GM23338 (cell line): ENCODE results near the gene IFT43. TPM values are rescaled to one million over a fixed set of nuclear protein-coding genes. Genes with fewer than 3 reads are reported as not detected.
A peak's percentile ranks its signal among the peaks of the same experiment; 100 is the strongest.

Experiments
- ATAC-seq: fragments of 200-7000 bp; cut with Tn5 transposase; 3 replicates; pipeline ENCODE4 v1.9.1; 2020
- DNase-seq: peaks from one replicate; pipeline ENCODE4 v3.0.0-alpha.2; 2015; ENCODE audit warnings: low spot score
- H2AFZ ChIP-seq: fragments of 200-600 bp; sonication (generic); 2 replicates; pipeline ENCODE4 v1.8.0; 2016; ENCODE audit warnings: antibody characterized with exemption, mild to moderate bottlenecking, moderate library complexity
- H3F3A ChIP-seq: fragments of 200-600 bp; sonication (generic); replicated peaks from 2 replicates; pipeline ENCODE4 v1.8.0; 2017; ENCODE audit warnings: antibody characterized with exemption, mixed run types, low read depth
- H3K27ac ChIP-seq: fragments of 200-600 bp; sonication (generic); 2 replicates; pipeline ENCODE4 v1.6.1; 2016; ENCODE audit warnings: low read depth
- H3K27me3 ChIP-seq: fragments of 200-600 bp; sonication (generic); 2 replicates; pipeline ENCODE4 v1.8.0; 2016; ENCODE audit warnings: mild to moderate bottlenecking, mixed run types, moderate library complexity; ENCODE audit not compliant: insufficient read depth
- H3K36me3 ChIP-seq: fragments of 200-600 bp; sonication (generic); 2 replicates; pipeline ENCODE4 v1.8.0; 2016; ENCODE audit warnings: mild to moderate bottlenecking; ENCODE audit not compliant: insufficient read depth
- H3K4me1 ChIP-seq: fragments of 200-600 bp; sonication (generic); 2 replicates; pipeline ENCODE4 v1.8.0; 2016; ENCODE audit warnings: mild to moderate bottlenecking, moderate library complexity; ENCODE audit not compliant: insufficient read depth
- H3K4me2 ChIP-seq: fragments of 200-600 bp; sonication (generic); 2 replicates; pipeline ENCODE4 v1.7.1; 2017; ENCODE audit warnings: mixed run types
- H3K4me3 ChIP-seq: fragments of 200-600 bp; sonication (generic); 2 replicates; pipeline ENCODE4 v1.6.1; 2016; ENCODE audit warnings: mixed run types
- H3K79me2 ChIP-seq: fragments of 200-600 bp; sonication (generic); replicated peaks from 2 replicates; pipeline ENCODE4 v1.8.0; 2017; ENCODE audit warnings: mild to moderate bottlenecking; ENCODE audit not compliant: insufficient read depth
- H3K9me2 ChIP-seq: fragments of 200-600 bp; sonication (generic); 2 replicates; pipeline ENCODE4 v1.8.0; 2017; ENCODE audit not compliant: insufficient read depth
- H4K20me1 ChIP-seq: fragments of 200-600 bp; sonication (generic); replicated peaks from 2 replicates; pipeline ENCODE4 v1.8.0; 2017; ENCODE audit warnings: mild to moderate bottlenecking; ENCODE audit not compliant: insufficient read depth
- H3K27ac Mint-ChIP-seq: 2 replicates; pipeline ENCODE4 v1.8.0; 2020; ENCODE audit warnings: inconsistent platforms, mild to moderate bottlenecking, moderate library complexity, mixed read lengths
- H3K27me3 Mint-ChIP-seq: 3 replicates; pipeline ENCODE4 v1.8.0; 2022; ENCODE audit warnings: low read depth, mild to moderate bottlenecking, moderate library complexity, mixed read lengths, inconsistent platforms; ENCODE audit not compliant: insufficient read depth, poor library complexity
- H3K36me3 Mint-ChIP-seq: 3 replicates; pipeline ENCODE4 v1.8.0; 2021; ENCODE audit warnings: low read depth, mild to moderate bottlenecking, inconsistent platforms, moderate library complexity, mixed read lengths
- H3K4me1 Mint-ChIP-seq: 3 replicates; pipeline ENCODE4 v1.8.0; 2020; ENCODE audit warnings: mild to moderate bottlenecking, inconsistent platforms, mixed read lengths
- H3K4me3 Mint-ChIP-seq: 3 replicates; pipeline ENCODE4 v1.8.0; 2021; ENCODE audit warnings: moderate library complexity, mild to moderate bottlenecking, inconsistent platforms, mixed read lengths
- H3K9me3 Mint-ChIP-seq: 3 replicates; pipeline ENCODE4 v1.8.0; 2020; ENCODE audit warnings: moderate library complexity, mild to moderate bottlenecking, inconsistent platforms, mixed read lengths
- CREB1 ChIP-seq: fragments of 250-450 bp; sonication (Bioruptor Pico); IDR thresholded peaks from 2 replicates; pipeline ENCODE4 v1.5.0; 2020; ENCODE audit warnings: low read depth, mild to moderate bottlenecking, moderate library complexity
- EZH2 ChIP-seq: fragments of 200-600 bp; sonication (generic); IDR thresholded peaks from one replicate; pipeline ENCODE4 v1.8.0; 2017; ENCODE audit warnings: antibody characterized with exemption, mild to moderate bottlenecking, low read depth; ENCODE audit not compliant: unreplicated experiment
- EZH2phosphoT487 ChIP-seq: fragments of 200-600 bp; sonication (generic); IDR thresholded peaks from one replicate; pipeline ENCODE4 v1.8.1; 2018; ENCODE audit warnings: antibody characterized with exemption; ENCODE audit not compliant: unreplicated experiment
- JUNB ChIP-seq: IDR thresholded peaks from one replicate; pipeline ENCODE4 v1.6.1; 2016; ENCODE audit warnings: antibody characterized with exemption; ENCODE audit not compliant: unreplicated experiment
- NANOG ChIP-seq: IDR thresholded peaks from 2 replicates; pipeline ENCODE4 v1.6.1; 2016; ENCODE audit warnings: antibody characterized with exemption, borderline replicate concordance
- POLR2AphosphoS5 ChIP-seq: IDR thresholded peaks from 2 replicates; pipeline ENCODE4 v1.6.1; 2016; ENCODE audit warnings: antibody characterized with exemption, low read depth
- REST ChIP-seq: IDR thresholded peaks from one replicate; pipeline ENCODE4 v1.6.1; 2018; ENCODE audit warnings: antibody characterized with exemption; ENCODE audit not compliant: unreplicated experiment
- STAT1 ChIP-seq: IDR thresholded peaks from one replicate; pipeline ENCODE4 v1.6.1; 2016; ENCODE audit warnings: antibody characterized with exemption; ENCODE audit not compliant: unreplicated experiment
- ZNF114 ChIP-seq: fragments of 250-450 bp; sonication (Bioruptor Pico); IDR thresholded peaks from 2 replicates; pipeline ENCODE4 v1.5.0; 2020; ENCODE audit warnings: mild to moderate bottlenecking, moderate library complexity
- ZNF331 ChIP-seq: fragments of 250-450 bp; sonication (Bioruptor Pico); IDR thresholded peaks from 2 replicates; pipeline ENCODE4 v1.5.0; 2020; ENCODE audit warnings: low read depth, mild to moderate bottlenecking, moderate library complexity
- polyA plus RNA-seq: library from polyadenylated mRNA; unstranded; fragments of >200 nt; fragmentation: Nextera tagmentation; extraction: Ambion mirVana; gene quantifications from 2 replicates; pipeline ENCODE4 v1.2.1, GENCODE V29; 2016
- total RNA-seq: library from RNA; depleted of rRNA; stranded (reverse); fragments of >200 nt; shearing (Covaris generic); gene quantifications from 2 replicates; pipeline ENCODE4 v1.2.3, GENCODE V29; 2014
- TF ChIP-seq, protein P1 (sequence below), 2 experiments: fragments of 200-600 bp in 1 of 2; sonication (generic) in 1 of 2; conservative IDR thresholded peaks; 2 replicates each; pipeline versions ENCODE4 v1.5.1 to v1.6.1; 2016 to 2017; ENCODE audit warnings: antibody characterized with exemption in 2 of 2, low read depth in 2 of 2, mild to moderate bottlenecking in 2 of 2, moderate library complexity in 1 of 2
- TF ChIP-seq, protein P2 (sequence below): IDR thresholded peaks from 2 replicates; pipeline ENCODE4 v1.6.1; 2016; ENCODE audit warnings: antibody characterized with exemption
- TF ChIP-seq, protein P3 (sequence below): fragments of 250-450 bp; sonication (Bioruptor Pico); IDR thresholded peaks from 2 replicates; pipeline ENCODE4 v1.5.0; 2020; ENCODE audit warnings: mild to moderate bottlenecking, moderate library complexity

The IFT43 gene
- total and polyA plus RNA-seq, 2 experiments from 2014 or later, result 21.5 to 43.1 TPM

DNA sequence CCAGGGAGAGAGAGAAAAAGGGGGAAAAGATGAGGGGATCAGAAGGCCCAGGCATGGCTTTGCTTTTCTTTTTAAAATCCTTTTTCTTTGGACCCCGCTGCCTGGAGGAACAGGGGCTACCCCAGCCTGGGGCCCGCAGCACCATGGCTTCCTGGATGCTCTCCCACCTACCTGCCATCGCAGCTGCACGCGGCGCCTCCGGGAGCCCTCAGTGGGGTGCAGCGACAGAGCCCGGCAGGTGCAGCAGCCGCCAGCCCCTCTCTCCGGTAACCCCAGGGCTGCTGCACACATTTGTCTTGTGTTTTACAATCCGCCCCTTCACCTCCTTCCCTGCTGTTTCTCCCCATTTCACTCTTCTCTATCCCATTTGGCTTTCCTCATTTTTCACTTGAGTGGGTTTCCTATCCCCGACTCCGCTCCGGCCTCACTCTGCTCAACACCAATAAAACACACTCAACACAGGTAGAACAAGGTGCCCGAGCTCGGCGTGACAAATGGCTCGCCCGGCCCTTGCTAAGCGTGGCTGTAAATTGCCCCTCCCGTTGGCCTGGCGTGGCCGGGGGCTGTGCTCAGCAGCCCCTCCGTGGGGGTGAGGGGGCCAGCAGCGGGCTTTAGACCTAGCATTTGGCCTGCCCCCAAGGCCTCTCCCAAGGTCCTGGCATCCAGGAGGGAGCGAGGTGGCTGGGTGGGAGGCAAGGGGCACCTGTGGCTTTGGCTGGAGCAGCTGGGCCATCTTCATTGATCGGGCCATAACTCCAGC, 113.5 kb downstream of the IFT43 start:
- TF ChIP-seq ZNF331 (CRISPR knock-in tag) (no peak), EZH2phosphoT487 (no peak), POLR2AphosphoS5 (no peak), REST (no peak), EZH2 (no peak), STAT1 (no peak), ZNF114 (CRISPR knock-in tag) (no peak), NANOG (no peak), CREB1 (no peak), JUNB (no peak)
- TF ChIP-seq, protein P1, sequence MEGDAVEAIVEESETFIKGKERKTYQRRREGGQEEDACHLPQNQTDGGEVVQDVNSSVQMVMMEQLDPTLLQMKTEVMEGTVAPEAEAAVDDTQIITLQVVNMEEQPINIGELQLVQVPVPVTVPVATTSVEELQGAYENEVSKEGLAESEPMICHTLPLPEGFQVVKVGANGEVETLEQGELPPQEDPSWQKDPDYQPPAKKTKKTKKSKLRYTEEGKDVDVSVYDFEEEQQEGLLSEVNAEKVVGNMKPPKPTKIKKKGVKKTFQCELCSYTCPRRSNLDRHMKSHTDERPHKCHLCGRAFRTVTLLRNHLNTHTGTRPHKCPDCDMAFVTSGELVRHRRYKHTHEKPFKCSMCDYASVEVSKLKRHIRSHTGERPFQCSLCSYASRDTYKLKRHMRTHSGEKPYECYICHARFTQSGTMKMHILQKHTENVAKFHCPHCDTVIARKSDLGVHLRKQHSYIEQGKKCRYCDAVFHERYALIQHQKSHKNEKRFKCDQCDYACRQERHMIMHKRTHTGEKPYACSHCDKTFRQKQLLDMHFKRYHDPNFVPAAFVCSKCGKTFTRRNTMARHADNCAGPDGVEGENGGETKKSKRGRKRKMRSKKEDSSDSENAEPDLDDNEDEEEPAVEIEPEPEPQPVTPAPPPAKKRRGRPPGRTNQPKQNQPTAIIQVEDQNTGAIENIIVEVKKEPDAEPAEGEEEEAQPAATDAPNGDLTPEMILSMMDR (conservative IDR thresholded peaks at IDR 0.05; ENCODE audit: low read depth in 2 of 2), result no peak
- TF ChIP-seq, protein P2, sequence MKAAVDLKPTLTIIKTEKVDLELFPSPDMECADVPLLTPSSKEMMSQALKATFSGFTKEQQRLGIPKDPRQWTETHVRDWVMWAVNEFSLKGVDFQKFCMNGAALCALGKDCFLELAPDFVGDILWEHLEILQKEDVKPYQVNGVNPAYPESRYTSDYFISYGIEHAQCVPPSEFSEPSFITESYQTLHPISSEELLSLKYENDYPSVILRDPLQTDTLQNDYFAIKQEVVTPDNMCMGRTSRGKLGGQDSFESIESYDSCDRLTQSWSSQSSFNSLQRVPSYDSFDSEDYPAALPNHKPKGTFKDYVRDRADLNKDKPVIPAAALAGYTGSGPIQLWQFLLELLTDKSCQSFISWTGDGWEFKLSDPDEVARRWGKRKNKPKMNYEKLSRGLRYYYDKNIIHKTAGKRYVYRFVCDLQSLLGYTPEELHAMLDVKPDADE, result no peak
- TF ChIP-seq, protein P3, sequence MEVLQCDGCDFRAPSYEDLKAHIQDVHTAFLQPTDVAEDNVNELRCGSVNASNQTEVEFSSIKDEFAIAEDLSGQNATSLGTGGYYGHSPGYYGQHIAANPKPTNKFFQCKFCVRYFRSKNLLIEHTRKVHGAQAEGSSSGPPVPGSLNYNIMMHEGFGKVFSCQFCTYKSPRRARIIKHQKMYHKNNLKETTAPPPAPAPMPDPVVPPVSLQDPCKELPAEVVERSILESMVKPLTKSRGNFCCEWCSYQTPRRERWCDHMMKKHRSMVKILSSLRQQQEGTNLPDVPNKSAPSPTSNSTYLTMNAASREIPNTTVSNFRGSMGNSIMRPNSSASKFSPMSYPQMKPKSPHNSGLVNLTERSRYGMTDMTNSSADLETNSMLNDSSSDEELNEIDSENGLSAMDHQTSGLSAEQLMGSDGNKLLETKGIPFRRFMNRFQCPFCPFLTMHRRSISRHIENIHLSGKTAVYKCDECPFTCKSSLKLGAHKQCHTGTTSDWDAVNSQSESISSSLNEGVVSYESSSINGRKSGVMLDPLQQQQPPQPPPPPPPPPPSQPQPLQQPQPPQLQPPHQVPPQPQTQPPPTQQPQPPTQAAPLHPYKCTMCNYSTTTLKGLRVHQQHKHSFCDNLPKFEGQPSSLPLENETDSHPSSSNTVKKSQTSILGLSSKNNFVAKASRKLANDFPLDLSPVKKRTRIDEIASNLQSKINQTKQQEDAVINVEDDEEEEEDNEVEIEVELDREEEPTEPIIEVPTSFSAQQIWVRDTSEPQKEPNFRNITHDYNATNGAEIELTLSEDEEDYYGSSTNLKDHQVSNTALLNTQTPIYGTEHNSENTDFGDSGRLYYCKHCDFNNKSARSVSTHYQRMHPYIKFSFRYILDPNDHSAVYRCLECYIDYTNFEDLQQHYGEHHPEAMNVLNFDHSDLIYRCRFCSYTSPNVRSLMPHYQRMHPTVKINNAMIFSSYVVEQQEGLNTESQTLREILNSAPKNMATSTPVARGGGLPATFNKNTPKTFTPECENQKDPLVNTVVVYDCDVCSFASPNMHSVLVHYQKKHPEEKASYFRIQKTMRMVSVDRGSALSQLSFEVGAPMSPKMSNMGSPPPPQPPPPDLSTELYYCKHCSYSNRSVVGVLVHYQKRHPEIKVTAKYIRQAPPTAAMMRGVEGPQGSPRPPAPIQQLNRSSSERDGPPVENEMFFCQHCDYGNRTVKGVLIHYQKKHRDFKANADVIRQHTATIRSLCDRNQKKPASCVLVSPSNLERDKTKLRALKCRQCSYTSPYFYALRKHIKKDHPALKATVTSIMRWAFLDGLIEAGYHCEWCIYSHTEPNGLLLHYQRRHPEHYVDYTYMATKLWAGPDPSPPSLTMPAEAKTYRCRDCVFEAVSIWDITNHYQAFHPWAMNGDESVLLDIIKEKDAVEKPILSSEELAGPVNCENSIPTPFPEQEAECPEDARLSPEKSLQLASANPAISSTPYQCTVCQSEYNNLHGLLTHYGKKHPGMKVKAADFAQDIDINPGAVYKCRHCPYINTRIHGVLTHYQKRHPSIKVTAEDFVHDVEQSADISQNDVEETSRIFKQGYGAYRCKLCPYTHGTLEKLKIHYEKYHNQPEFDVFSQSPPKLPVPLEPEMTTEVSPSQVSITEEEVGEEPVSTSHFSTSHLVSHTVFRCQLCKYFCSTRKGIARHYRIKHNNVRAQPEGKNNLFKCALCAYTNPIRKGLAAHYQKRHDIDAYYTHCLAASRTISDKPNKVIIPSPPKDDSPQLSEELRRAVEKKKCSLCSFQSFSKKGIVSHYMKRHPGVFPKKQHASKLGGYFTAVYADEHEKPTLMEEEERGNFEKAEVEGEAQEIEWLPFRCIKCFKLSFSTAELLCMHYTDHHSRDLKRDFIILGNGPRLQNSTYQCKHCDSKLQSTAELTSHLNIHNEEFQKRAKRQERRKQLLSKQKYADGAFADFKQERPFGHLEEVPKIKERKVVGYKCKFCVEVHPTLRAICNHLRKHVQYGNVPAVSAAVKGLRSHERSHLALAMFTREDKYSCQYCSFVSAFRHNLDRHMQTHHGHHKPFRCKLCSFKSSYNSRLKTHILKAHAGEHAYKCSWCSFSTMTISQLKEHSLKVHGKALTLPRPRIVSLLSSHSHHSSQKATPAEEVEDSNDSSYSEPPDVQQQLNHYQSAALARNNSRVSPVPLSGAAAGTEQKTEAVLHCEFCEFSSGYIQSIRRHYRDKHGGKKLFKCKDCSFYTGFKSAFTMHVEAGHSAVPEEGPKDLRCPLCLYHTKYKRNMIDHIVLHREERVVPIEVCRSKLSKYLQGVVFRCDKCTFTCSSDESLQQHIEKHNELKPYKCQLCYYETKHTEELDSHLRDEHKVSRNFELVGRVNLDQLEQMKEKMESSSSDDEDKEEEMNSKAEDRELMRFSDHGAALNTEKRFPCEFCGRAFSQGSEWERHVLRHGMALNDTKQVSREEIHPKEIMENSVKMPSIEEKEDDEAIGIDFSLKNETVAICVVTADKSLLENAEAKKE (CRISPR knock-in tag), result no peak
- Histone ChIP-seq H3K9me2 (no peaks in the 10 kb centered on the region), H3K4me2 (no peak overlapping the region), H4K20me1 (no peaks in the 10 kb centered on the region), H3F3A (no peaks in the 10 kb centered on the region), H3K36me3 (no peaks in the 10 kb centered on the region; the same call in 1 of the 2 replicates), H3K79me2 (no peaks in the 10 kb centered on the region), H3K27ac (0 out of 2 replicates have a peak overlapping the region, but pooled peaks have one; percentile 30), H2AFZ (0 out of 2 replicates have a peak overlapping the region, but pooled peaks have one; percentile 83), H3K4me1 (no peaks in the 10 kb centered on the region; the same call in 1 of the 2 replicates), H3K27me3 (no peaks in the 10 kb centered on the region), H3K4me3 (no peak overlapping the region)
- peaks cover 11% of the 10 kb centered on the region; the same call in 2 of the 3 replicates for H3K4me1 Mint-ChIP-seq
- no peaks in the 10 kb centered on the region; the same call in 2 of the 3 replicates for H3K9me3 Mint-ChIP-seq
- H3K36me3 Mint-ChIP-seq, result no peaks in the 10 kb centered on the region
- DNase-seq (no peak), ATAC-seq (peak; percentile 32; the same call in 2 of the 3 replicates)
- H3K27me3 Mint-ChIP-seq, result peaks cover 2% of the 10 kb centered on the region
- no peak overlapping the region; the same call in 1 of the 2 replicates for H3K27ac Mint-ChIP-seq
- no peak overlapping the region for H3K4me3 Mint-ChIP-seq
